HG03196 (cell line): ENCODE data around the gene EFHD2.
"Not testable (repeated sequence)": the region's sequence is repeated elsewhere in the genome, so short reads cannot be mapped to it uniquely, and the experiment has no call there.

Experiments
- ATAC-seq: cut with Tn5 transposase; IDR thresholded peaks from one replicate; pipeline ENCODE4 v1.9.1; 2021; ENCODE audit not compliant: unreplicated experiment

EFHD2 gene

GRCh38 chr1:15409388-15410222, at the start of gene EFHD2:
TSS of gene EFHD2 (plus strand) at chr1:15409888. CDS start at chr1:15409972, 84 bp downstream.
- ATAC-seq = peak; percentile 65

- ATAC-seq = no peak
Measured at GRCh38 chr1:15360700-15361099, 49.0 kb upstream of the EFHD2 start.

- no peak for ATAC-seq
Measured at GRCh38 chr1:15362096-15362736, 47.5 kb upstream of the EFHD2 start.

GRCh38 chr1:15362737-15363128, 47.0 kb upstream of the EFHD2 start:
- ATAC-seq = no peak

- ATAC-seq = no peak
Measured at GRCh38 chr1:15364740-15365139, 44.9 kb upstream of the EFHD2 start.

- ATAC-seq = no peak
Measured at GRCh38 chr1:15368888-15369287, 40.8 kb upstream of the EFHD2 start.

GRCh38 chr1:15370268-15370667, 39.4 kb upstream of the EFHD2 start:
- ATAC-seq = no peak

- no peak for ATAC-seq
Measured at GRCh38 chr1:15370781-15371520, 38.7 kb upstream of the EFHD2 start.

- ATAC-seq = no peak
Measured at GRCh38 chr1:15371610-15372545, 37.8 kb upstream of the EFHD2 start.

- no peak for ATAC-seq
Measured at GRCh38 chr1:15378729-15379128, 31.0 kb upstream of the EFHD2 start.

- ATAC-seq = not testable (repeated sequence)
Measured at GRCh38 chr1:15379151-15379550, 30.5 kb upstream of the EFHD2 start.

- no peak for ATAC-seq
Measured at GRCh38 chr1:15380601-15381508, 28.8 kb upstream of the EFHD2 start.

- no peak for ATAC-seq
Measured at GRCh38 chr1:15381805-15382204, 27.9 kb upstream of the EFHD2 start.

- no peak for ATAC-seq
Measured at GRCh38 chr1:15382601-15383518, 26.8 kb upstream of the EFHD2 start.

GRCh38 chr1:15383810-15384209, 25.9 kb upstream of the EFHD2 start:
- ATAC-seq = no peak

- peak; percentile 54 for ATAC-seq
Measured at GRCh38 chr1:15384301-15384901, 25.3 kb upstream of the EFHD2 start.

- ATAC-seq = no peak
Measured at GRCh38 chr1:15385420-15385819, 24.3 kb upstream of the EFHD2 start.

- ATAC-seq = no peak
Measured at GRCh38 chr1:15386164-15386749, 23.4 kb upstream of the EFHD2 start.
